ENCODE data around the gene STAT2.

STAT2 gene

DNA sequence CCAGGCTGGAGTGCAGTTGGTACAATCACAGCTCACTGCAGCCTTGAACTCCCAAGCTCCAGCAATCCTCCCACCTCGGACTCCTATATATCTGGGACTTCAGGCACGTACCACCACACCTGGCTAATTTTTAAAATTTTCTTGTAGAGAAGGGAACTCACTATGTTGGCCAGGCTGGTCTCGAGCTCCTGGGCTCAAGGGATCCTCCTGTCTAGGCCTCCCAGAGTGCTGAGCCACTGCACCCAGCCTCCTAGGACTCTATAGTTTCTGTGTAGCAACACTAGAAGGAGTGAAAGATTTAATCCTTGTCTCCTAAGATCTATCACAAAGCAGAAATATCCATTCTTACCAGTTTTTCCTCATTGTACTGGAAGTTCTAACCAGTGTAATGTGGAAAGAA lies 7.0 kb upstream of the STAT2 start:
- H3K27ac ChIP-seq (ENCODE audit: low read depth, low read length, poor library complexity, severe bottlenecking) = peak overlapping the region; percentile 1
- TF ChIP-seq, protein P1, sequence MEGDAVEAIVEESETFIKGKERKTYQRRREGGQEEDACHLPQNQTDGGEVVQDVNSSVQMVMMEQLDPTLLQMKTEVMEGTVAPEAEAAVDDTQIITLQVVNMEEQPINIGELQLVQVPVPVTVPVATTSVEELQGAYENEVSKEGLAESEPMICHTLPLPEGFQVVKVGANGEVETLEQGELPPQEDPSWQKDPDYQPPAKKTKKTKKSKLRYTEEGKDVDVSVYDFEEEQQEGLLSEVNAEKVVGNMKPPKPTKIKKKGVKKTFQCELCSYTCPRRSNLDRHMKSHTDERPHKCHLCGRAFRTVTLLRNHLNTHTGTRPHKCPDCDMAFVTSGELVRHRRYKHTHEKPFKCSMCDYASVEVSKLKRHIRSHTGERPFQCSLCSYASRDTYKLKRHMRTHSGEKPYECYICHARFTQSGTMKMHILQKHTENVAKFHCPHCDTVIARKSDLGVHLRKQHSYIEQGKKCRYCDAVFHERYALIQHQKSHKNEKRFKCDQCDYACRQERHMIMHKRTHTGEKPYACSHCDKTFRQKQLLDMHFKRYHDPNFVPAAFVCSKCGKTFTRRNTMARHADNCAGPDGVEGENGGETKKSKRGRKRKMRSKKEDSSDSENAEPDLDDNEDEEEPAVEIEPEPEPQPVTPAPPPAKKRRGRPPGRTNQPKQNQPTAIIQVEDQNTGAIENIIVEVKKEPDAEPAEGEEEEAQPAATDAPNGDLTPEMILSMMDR (IDR thresholded peaks at IDR 0.05; ENCODE audit: low read length) = no peak
- no peak for TF ChIP-seq EZH2 (IDR thresholded peaks at IDR 0.05; ENCODE audit: borderline replicate concordance, low read length)
- peaks cover 5% of the 10 kb centered on the region; the same call in 1 of the 2 replicates for H3K9me3 ChIP-seq (ENCODE audit: low read length)
- H4K20me1 ChIP-seq (ENCODE audit: insufficient read depth, low read length) = no peaks in the 10 kb centered on the region
- H3K36me3 ChIP-seq (ENCODE audit: insufficient read depth, low read length) = no peaks in the 10 kb centered on the region
- H3K9me2 ChIP-seq (ENCODE audit: low read depth, low read length) = no peaks in the 10 kb centered on the region
- H3K4me3 ChIP-seq (ENCODE audit: low read depth, low read length, poor library complexity, severe bottlenecking) = no peak overlapping the region
- H3K79me2 ChIP-seq (ENCODE audit: insufficient read depth, low read length) = no peaks in the 10 kb centered on the region
- H2AFZ ChIP-seq (ENCODE audit: low read length) = no peak overlapping the region
- no peak overlapping the region for H3K9ac ChIP-seq (ENCODE audit: low read length)
- no peaks in the 10 kb centered on the region for H3K4me1 ChIP-seq (ENCODE audit: insufficient read depth, low read length, severe bottlenecking)
- no peaks in the 10 kb centered on the region for H3F3A ChIP-seq (ENCODE audit: insufficient read depth, low read length)
- no peaks in the 10 kb centered on the region for H3K27me3 ChIP-seq (ENCODE audit: insufficient read depth, low read length)
- H3K4me2 ChIP-seq (ENCODE audit: low read length) = no peak overlapping the region

DNA sequence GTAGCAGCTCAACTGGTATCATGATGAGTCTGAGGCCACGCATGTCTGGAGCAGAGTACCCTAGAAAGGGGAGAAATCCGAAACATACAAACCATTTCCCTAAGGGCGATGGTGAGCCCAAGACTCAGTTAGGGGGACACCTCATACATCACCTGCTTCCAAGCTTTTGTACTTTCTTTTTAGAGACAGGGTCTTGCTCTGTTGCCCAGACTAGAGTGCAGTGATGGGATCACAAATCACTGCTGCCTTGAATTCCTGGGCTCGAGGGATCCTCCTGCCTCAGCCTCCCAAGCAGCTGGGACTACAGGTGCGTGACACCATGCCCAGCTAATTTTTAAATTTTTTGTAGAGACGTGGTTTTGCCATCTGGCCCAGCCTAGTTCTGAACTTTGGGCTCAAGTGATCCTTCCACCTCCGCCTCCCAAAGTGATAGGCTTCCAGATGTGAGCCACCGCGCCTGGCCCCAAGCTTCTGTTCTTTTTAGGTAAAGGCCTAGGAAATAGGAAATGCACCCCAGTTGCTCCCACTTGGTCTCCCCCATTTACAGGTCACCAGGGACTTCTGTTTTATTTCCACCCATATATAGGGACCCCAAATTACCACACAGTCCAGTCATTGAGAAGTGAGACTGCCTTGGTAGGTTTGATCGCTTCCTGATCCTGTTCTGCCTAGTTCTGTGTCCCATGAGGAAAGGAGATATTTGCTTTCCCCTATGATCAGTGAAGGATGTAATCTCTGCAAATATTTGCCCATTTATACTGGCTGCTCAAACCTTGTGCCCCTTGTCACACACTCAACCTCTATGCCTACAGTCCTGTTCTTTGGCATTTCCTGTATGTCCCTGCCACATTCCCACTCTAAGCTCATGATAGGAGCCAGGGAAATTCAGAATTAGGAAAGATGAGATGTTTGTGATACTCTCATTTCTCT lies 2.5 kb upstream of the STAT2 start, which contains the start of gene APOF:
APOF (minus strand) TSS at position 728 of the 930 bp plus-strand sequence; CDS start at position 616, 112 bp downstream.
- Histone ChIP-seq H3K9me3 (ENCODE audit: low read length) (no peaks in the 10 kb centered on the region), H3K27me3 (ENCODE audit: insufficient read depth, low read length) (no peaks in the 10 kb centered on the region), H3K79me2 (ENCODE audit: insufficient read depth, low read length) (peaks cover 10% of the 10 kb centered on the region), H3K9ac (ENCODE audit: low read length) (no peak within 1 kb of the TSS), H3K4me1 (ENCODE audit: insufficient read depth, low read length, severe bottlenecking) (peaks cover 24% of the 10 kb centered on the region), H4K20me1 (ENCODE audit: insufficient read depth, low read length) (no peaks in the 10 kb centered on the region), H2AFZ (ENCODE audit: low read length) (no peak within 1 kb of the TSS), H3K9me2 (ENCODE audit: low read depth, low read length) (no peaks in the 10 kb centered on the region), H3K36me3 (ENCODE audit: insufficient read depth, low read length) (no peaks in the 10 kb centered on the region), H3K27ac (ENCODE audit: low read depth, low read length, poor library complexity, severe bottlenecking) (peak within 1 kb of the TSS; percentile 8), H3K4me3 (ENCODE audit: low read depth, low read length, poor library complexity, severe bottlenecking) (no peak within 1 kb of the TSS), H3F3A (ENCODE audit: insufficient read depth, low read length) (no peaks in the 10 kb centered on the region), H3K4me2 (ENCODE audit: low read length) (no peak within 1 kb of the TSS)
- TF ChIP-seq, protein P1 (IDR thresholded peaks at IDR 0.05; ENCODE audit: low read length) = no peak
- no peak for TF ChIP-seq EZH2 (IDR thresholded peaks at IDR 0.05; ENCODE audit: borderline replicate concordance, low read length)

DNA sequence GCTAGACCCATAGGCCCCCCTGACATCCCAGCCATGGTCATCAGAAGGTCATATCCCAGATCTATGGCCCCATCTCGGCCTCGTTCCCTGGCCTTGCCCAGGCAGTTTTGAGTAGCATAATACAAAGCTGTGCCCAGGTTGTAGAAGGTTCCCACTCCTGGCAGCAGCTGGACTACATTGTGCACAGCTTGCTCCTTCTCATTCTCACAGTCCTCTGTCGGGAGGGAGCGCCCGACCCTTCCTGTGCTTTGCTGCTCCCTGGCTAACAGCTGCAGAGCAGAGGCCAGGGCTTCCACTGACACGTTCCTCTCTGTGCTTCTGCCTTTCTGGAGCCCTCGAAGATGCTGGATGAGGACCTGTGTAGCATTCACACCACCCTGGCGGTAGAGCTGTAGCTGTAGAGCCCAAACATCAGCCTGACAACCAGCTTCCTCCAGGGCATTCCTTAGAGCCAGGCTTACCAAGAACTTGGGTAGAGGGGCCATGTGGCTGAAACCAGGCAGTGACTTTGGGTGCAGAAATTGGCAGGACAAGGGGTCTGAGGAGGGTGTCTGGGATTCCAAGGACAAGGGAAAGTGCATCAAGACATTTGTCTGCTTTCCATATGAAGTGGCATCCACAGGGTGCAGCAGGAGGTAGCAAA lies 1.7 kb upstream of the STAT2 start:
- H3K4me2 ChIP-seq (ENCODE audit: low read length) = no peak overlapping the region

More for the DNA sequence above, 1.7 kb upstream of the STAT2 start:
- H3K9me3 ChIP-seq (ENCODE audit: low read length) = no peaks in the 10 kb centered on the region
- H3F3A ChIP-seq (ENCODE audit: insufficient read depth, low read length) = no peaks in the 10 kb centered on the region
- no peak overlapping the region for H2AFZ ChIP-seq (ENCODE audit: low read length)
- H4K20me1 ChIP-seq (ENCODE audit: insufficient read depth, low read length) = no peaks in the 10 kb centered on the region
- no peaks in the 10 kb centered on the region for H3K36me3 ChIP-seq (ENCODE audit: insufficient read depth, low read length)
- peaks cover 10% of the 10 kb centered on the region for H3K79me2 ChIP-seq (ENCODE audit: insufficient read depth, low read length)
- H3K27me3 ChIP-seq (ENCODE audit: insufficient read depth, low read length) = no peaks in the 10 kb centered on the region
- peaks cover 24% of the 10 kb centered on the region for H3K4me1 ChIP-seq (ENCODE audit: insufficient read depth, low read length, severe bottlenecking)
- no peak overlapping the region for H3K4me3 ChIP-seq (ENCODE audit: low read depth, low read length, poor library complexity, severe bottlenecking)
- H3K9me2 ChIP-seq (ENCODE audit: low read depth, low read length) = no peaks in the 10 kb centered on the region
- TF ChIP-seq, protein P1 (IDR thresholded peaks at IDR 0.05; ENCODE audit: low read length) = no peak
- TF ChIP-seq EZH2 (IDR thresholded peaks at IDR 0.05; ENCODE audit: borderline replicate concordance, low read length) = no peak
- no peak overlapping the region for H3K9ac ChIP-seq (ENCODE audit: low read length)
- H3K27ac ChIP-seq (ENCODE audit: low read depth, low read length, poor library complexity, severe bottlenecking) = peak overlapping the region; percentile 8
